ENCODE measurements around the gene HES6.

DNA sequence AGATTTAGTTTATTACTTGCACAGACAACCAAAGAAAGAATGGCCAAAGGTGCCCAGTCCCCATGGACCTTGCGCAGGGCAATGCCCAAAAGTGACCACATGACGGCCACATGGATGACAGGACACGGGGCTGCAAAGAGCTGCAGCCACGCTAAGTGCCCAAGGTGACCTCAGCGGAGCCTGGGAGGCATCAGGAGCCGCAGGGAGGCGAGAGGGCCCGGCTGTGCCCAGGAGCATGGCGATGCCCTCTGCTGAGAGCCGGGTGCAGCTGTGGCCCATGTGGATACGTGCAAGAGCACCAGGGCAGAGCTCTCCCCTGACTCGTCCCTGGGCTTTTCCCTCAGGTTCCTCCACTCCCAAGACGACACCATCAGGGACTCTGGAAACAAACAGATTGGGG, 14.7 kb downstream of the HES6 start:
- TF ChIP-seq, protein P1, sequence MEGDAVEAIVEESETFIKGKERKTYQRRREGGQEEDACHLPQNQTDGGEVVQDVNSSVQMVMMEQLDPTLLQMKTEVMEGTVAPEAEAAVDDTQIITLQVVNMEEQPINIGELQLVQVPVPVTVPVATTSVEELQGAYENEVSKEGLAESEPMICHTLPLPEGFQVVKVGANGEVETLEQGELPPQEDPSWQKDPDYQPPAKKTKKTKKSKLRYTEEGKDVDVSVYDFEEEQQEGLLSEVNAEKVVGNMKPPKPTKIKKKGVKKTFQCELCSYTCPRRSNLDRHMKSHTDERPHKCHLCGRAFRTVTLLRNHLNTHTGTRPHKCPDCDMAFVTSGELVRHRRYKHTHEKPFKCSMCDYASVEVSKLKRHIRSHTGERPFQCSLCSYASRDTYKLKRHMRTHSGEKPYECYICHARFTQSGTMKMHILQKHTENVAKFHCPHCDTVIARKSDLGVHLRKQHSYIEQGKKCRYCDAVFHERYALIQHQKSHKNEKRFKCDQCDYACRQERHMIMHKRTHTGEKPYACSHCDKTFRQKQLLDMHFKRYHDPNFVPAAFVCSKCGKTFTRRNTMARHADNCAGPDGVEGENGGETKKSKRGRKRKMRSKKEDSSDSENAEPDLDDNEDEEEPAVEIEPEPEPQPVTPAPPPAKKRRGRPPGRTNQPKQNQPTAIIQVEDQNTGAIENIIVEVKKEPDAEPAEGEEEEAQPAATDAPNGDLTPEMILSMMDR (IDR thresholded peaks at IDR 0.05; ENCODE audit: control extremely low read depth in 1 of 3, insufficient read depth in 1 of 3, low read depth in 1 of 3, low read length in 3 of 3), result no peak
- TF ChIP-seq SP1 (IDR thresholded peaks at IDR 0.05; ENCODE audit: low read depth, low read length) (no peak), ZNF274 (IDR thresholded peaks at IDR 0.05; ENCODE audit: borderline replicate concordance, extremely low read depth, low read length) (no peak), EZH2 (IDR thresholded peaks at IDR 0.05; ENCODE audit: low read depth, low read length, severe bottlenecking) (no peak), RAD21 (IDR thresholded peaks at IDR 0.05 in 1 of 2, conservative IDR thresholded peaks at IDR 0.05 in 1 of 2; ENCODE audit: low read depth in 2 of 2, low read length in 2 of 2) (no peak), TEAD4 (IDR thresholded peaks at IDR 0.05; ENCODE audit: low read depth, low read length) (no peak), KDM5A (IDR thresholded peaks at IDR 0.05; ENCODE audit: low read length) (no peak), NRF1 (IDR thresholded peaks at IDR 0.05; ENCODE audit: low read depth, low read length) (no peak), POLR2A (IDR thresholded peaks at IDR 0.05; ENCODE audit: control extremely low read depth in 1 of 2, low read depth in 2 of 2, low read length in 2 of 2) (no peak), PHF8 (conservative IDR thresholded peaks at IDR 0.05; ENCODE audit: low read depth, low read length) (no peak)
- TF ChIP-seq, protein P2, sequence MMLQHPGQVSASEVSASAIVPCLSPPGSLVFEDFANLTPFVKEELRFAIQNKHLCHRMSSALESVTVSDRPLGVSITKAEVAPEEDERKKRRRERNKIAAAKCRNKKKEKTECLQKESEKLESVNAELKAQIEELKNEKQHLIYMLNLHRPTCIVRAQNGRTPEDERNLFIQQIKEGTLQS (IDR thresholded peaks at IDR 0.05; ENCODE audit: insufficient read depth, low read depth, low read length), result no peak
- TF ChIP-seq, protein P3, sequence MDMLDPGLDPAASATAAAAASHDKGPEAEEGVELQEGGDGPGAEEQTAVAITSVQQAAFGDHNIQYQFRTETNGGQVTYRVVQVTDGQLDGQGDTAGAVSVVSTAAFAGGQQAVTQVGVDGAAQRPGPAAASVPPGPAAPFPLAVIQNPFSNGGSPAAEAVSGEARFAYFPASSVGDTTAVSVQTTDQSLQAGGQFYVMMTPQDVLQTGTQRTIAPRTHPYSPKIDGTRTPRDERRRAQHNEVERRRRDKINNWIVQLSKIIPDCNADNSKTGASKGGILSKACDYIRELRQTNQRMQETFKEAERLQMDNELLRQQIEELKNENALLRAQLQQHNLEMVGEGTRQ (IDR thresholded peaks at IDR 0.05; ENCODE audit: low read length), result no peak
